HG02938 (cell line): ENCODE results near the gene ALDH1L1.

Experiments used
- ATAC-seq: cut with Tn5 transposase; IDR thresholded peaks from one replicate; pipeline ENCODE4 v1.9.1; 2021; ENCODE audit warnings: mild to moderate bottlenecking, moderate library complexity; ENCODE audit not compliant: unreplicated experiment

Gene ALDH1L1

DNA sequence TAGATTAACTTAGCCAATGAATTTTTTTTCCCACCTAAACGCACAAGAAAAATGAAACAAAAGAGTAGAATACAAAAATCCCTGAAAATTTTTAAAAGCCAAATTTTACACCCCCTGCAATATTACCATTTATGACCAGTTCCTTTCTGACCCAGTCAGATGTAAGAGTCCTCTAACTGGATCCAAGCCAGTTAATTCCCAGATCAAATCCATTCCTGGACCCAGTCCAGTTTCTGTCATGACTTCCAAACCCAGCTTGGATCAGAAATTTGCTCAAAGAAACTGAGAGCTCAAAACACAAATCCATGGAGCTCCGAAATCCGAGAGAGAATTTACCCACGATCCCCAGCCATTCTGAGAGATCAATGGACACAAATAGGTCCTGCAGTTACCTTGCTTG lies 17.0 kb upstream of the ALDH1L1 start:
- no peak for ATAC-seq

- ATAC-seq: no peak
These were observed 14.4 kb upstream of the ALDH1L1 start for GRCh38 chr3:126194713-126195305.

GRCh38 chr3:126191246-126191645 lies 10.9 kb upstream of the ALDH1L1 start:
- no peak for ATAC-seq

- no peak for ATAC-seq
These were observed 7.5 kb upstream of the ALDH1L1 start for GRCh38 chr3:126187920-126188319.

- no peak for ATAC-seq
These were observed 6.4 kb upstream of the ALDH1L1 start for GRCh38 chr3:126186749-126187148.

GRCh38 chr3:126186271-126186670 lies 5.9 kb upstream of the ALDH1L1 start:
- ATAC-seq: no peak

DNA sequence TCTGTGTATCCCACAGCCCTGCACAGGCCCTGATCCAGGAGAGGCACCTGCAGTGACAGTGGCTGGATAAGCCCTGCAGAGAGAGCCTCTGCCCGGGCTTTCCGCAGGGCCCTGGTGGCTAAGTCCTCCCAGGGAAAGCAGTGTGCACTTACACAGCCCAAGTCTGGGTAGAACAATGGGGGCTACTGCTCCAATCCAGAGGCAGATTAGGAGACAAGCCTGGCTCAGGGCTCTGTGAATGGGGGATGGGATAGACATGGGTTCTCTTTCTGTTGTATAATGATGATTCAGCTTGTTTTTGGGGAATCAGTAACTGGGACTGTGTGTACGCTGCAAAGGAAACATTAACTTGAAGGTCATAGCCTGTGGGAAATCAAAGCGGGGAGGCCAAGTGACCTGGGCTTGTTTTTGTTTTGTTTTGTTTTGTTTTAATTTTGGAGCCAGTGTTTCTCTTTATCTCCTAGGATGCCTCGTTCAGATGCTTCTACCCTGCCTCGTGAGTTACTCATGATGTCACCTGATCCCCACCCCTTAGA lies 4.1 kb upstream of the ALDH1L1 start:
- no peak for ATAC-seq

DNA sequence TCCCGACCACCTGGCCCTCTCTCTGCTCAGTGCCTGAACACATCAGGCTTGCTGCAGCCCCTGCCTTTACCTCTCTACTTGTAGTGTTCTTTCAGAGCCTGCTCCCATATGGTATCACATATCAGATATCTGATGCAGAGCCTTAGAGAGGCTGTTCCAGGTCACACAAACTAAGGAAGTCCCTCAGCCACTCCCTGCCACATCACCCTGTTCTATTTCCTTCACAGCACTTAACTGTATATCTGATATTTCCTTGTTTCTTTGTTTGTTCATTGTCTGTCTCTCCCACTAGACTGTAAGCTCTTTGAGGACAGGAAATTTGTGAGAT lies 976 bp upstream of the ALDH1L1 start:
- ATAC-seq: no peak

GRCh38 chr3:126179825-126180476 lies 435 bp downstream of the ALDH1L1 start:
- no peak for ATAC-seq

DNA sequence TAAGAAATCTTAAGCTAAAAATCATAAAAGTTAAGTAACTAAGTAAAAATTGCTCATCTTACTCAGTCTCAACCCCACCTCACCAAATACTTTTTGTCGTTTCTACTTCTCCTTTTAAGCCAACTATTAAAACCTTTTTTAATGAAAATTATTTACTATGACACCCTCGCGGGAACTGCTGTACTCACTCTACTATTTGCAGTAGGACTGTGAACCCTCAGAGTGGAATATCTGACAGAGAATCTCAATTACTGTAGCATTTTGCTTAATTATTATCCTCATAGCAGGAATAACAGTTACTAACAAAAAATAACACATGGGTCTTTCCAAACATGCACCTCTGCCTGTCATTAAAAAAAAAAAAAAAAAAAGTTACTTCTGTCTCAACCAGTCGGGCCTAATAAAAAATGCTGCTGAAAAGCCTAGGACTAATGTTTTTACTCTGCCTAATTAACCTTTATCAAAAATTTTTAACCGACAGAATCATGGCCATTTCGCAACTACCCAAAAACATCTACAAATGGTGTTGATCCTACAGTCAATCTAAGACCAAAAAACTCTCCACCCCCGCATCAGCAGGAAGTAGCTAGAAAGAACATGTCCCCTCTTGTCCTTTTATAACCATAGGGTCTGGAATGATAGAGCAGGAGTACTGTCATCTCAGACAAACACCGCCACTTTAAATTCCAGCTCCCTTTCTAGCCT lies 10.2 kb downstream of the ALDH1L1 start:
- ATAC-seq: no peak

GRCh38 chr3:126167566-126167965 lies 12.8 kb downstream of the ALDH1L1 start:
- no peak for ATAC-seq

- no peak for ATAC-seq
These were observed 14.4 kb downstream of the ALDH1L1 start for GRCh38 chr3:126166009-126166408.

- ATAC-seq: no peak
These were observed 19.1 kb downstream of the ALDH1L1 start for GRCh38 chr3:126161309-126161708.

GRCh38 chr3:126160243-126161210 lies 19.9 kb downstream of the ALDH1L1 start:
- no peak for ATAC-seq

- no peak for ATAC-seq
These were observed 20.9 kb downstream of the ALDH1L1 start for GRCh38 chr3:126159476-126159875.

DNA sequence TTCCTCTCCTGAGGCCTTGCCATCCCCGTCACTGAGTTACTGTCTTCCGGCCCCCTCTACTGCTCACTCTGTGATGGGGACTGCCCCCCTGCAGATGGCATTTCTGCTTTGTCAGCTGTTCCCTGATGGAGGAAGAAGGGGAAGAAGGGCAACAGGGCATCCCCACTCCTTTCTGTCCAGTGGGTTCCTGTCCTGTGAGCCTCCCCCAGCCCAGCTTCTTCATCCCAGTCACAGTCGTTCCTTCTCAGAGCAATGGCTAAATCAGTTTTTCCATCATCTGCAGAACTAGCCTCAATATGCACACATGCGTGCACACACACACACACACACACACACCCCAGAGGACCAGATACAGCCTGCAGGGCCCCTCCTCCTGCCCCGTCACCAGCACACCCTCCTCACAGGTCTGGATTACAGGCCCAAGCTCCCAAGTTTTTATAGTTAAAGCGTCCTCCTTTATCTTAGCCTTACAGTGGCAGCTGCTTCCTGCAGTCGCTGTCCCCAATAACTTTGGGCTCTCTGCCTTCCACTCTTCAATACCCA lies 21.4 kb downstream of the ALDH1L1 start:
- ATAC-seq: no peak

- ATAC-seq: no peak
These were observed 22.1 kb downstream of the ALDH1L1 start for GRCh38 chr3:126158016-126158911.

DNA sequence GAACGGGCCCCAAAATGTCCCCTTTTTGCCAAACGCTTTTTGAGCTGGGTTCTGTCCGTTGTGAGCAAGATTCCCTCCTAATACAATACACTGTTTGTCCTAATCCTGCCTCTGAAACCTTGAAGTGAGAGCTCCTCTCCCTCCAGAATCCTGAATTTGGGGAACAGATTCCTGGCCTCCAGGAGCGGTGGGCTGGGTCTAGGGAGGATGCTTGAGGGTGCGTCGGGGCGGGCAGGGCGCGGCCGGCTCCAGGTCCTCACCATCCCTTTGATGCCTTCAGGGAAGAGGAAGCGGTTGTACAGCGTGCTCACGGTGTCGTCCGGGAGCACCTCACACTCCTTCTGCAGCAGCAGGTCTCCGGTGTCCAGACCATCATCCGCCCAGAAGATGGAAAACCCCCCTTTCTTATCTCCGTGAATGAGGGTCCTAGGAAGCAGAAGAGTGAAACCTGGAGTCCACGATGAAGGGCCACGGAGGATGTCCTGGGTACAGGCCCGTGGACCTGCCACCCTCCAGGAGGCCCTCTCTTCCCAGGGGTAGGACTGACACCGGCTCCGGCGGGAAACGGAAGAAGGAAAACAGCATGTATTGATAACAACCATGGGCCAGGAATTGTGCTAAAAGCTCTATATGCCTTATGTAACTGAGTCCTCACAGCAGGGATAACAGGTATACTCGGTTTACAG lies 23.2 kb downstream of the ALDH1L1 start:
- ATAC-seq: no peak

DNA sequence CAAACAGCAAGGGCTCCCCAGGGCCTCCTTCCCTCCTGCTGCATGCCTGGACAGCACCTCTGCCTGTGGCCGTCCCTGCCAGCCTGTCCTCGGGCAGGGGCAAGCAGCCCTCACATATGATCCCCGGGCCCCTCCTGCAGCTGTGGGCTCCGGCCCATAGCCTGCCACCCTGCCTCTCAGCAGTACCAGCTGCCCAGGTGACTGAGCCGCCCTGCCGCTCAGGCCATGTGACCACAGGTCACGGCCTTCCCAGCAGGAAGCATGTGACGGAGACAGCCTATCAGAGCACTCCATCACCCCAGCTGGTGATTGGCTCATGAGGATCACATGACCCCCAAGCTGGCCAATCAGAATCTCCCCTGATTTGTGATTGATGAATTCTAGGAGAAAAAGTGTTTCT lies 23.9 kb downstream of the ALDH1L1 start:
- no peak for ATAC-seq
